Lower leg skin (tissue), 3 donors: ENCODE data around the gene PPP2R5C.

Source experiments
- CTCF ChIP-seq, 3 donors: fragments of 450-650 bp; IDR thresholded peaks; one replicate each; pipeline ENCODE4 v1.5.1; 2016; ENCODE audit warnings: antibody characterized with exemption in 3 of 3, mild to moderate bottlenecking in 3 of 3, moderate library complexity in 2 of 3
- POLR2A ChIP-seq, 2 donors: fragments of 450-650 bp; IDR thresholded peaks; one replicate each; pipeline ENCODE4 v1.6.1; 2016 to 2017; ENCODE audit warnings: antibody characterized with exemption in 2 of 2, mild to moderate bottlenecking in 1 of 2, moderate library complexity in 1 of 2

GRCh38 chr14:101963656-101964296, 202.3 kb downstream of the PPP2R5C start:
- TF ChIP-seq CTCF (IDR thresholded peaks at IDR 0.05) (no peak), POLR2A (IDR thresholded peaks at IDR 0.05) (no peak)
